GM12878 (cell line): ENCODE measurements around the gene CLCN2. TPM values are rescaled to one million over a fixed set of nuclear protein-coding genes. Genes with fewer than 3 reads are reported as not detected.

Experiments
- ATAC-seq: fragments of 200-7000 bp; cut with Tn5 transposase; 3 replicates; pipeline ENCODE4 v1.9.1; 2020; ENCODE audit warnings: mild to moderate bottlenecking, moderate library complexity
- BruUV-seq: library from RNA; stranded (reverse); fragments of 400-500 nt; replicated peaks from 2 replicates; lab custom pipeline; 2021; lab: Mats Ljungman, UMichigan
- CTCF ChIA-PET: fragments of 300-600 bp; sonication (Branson Sonifier 250); formaldehyde crosslinking; extraction: SDS; loops from one replicate; lab custom pipeline; 2021; ENCODE audit warnings: inconsistent platforms; lab: Yijun Ruan, JAX
- POLR2A ChIA-PET: fragments of 350-600 bp; formaldehyde crosslinking; extraction: SDS; loops from one replicate; lab custom pipeline; 2021; ENCODE audit warnings: inconsistent platforms; lab: Charles Lee
- RAD21 ChIA-PET: fragments of 300-600 bp; sonication (Branson Sonifier 250); formaldehyde crosslinking; loops from one replicate; lab custom pipeline; 2023; ENCODE audit warnings: antibody characterized with exemption; ENCODE audit not compliant: unreplicated experiment; lab: Charles Lee
- SMC1A ChIA-PET: fragments of 300-600 bp; sonication (Branson Sonifier 250); formaldehyde crosslinking; loops from one replicate; lab custom pipeline; 2023; ENCODE audit not compliant: unreplicated experiment, uncharacterized antibody; lab: Charles Lee
- DNase-seq: peaks from one replicate; pipeline ENCODE4 v3.0.0-alpha.2; 2011; ENCODE audit warnings: low read depth, low spot score
- FAIRE-seq: peaks from 3 replicates; lab custom pipeline; 2011; peaks lifted over from hg19 to GRCh38; lab: Jason Lieb, UNC
- H2AFZ ChIP-seq: 2 replicates; pipeline ENCODE4 v1.6.0; 2011; ENCODE audit warnings: low read depth, low read length, control low read depth; ENCODE audit not compliant: control insufficient read depth
- H3K27ac ChIP-seq: 2 replicates; pipeline ENCODE4 v1.5.1; 2011; ENCODE audit warnings: control low read depth; ENCODE audit not compliant: control insufficient read depth, insufficient read depth
- H3K27me3 ChIP-seq, 2 experiments: replicated peaks in 1 of 2; 2 replicates each; pipeline versions ENCODE4 v1.6.0 to v1.6.1; 2011; ENCODE audit warnings: low read length in 1 of 2; ENCODE audit not compliant: control insufficient read depth in 2 of 2, insufficient read depth in 2 of 2
- H3K36me3 ChIP-seq, 2 experiments: 2 replicates each; pipeline ENCODE4 v1.5.1; 2011; ENCODE audit warnings: low read length in 1 of 2; ENCODE audit not compliant: control insufficient read depth in 2 of 2, insufficient read depth in 2 of 2
- H3K4me1 ChIP-seq: 2 replicates; pipeline ENCODE4 v1.6.1; 2011; ENCODE audit warnings: mild to moderate bottlenecking, low read length, moderate library complexity, mixed read lengths; ENCODE audit not compliant: control insufficient read depth, insufficient read depth
- H3K4me2 ChIP-seq: 2 replicates; pipeline ENCODE4 v1.6.0; 2011; ENCODE audit warnings: control low read depth; ENCODE audit not compliant: control insufficient read depth, insufficient read depth
- H3K4me3 ChIP-seq: fragments of 200-600 bp; sonication (generic); 2 replicates; pipeline ENCODE4 v1.5.1; 2016
- H3K79me2 ChIP-seq: 2 replicates; pipeline ENCODE4 v1.6.0; 2011; ENCODE audit warnings: low read length; ENCODE audit not compliant: control insufficient read depth, insufficient read depth
- H3K9ac ChIP-seq: 2 replicates; pipeline ENCODE4 v1.8.0; 2011; ENCODE audit warnings: low read length, control low read depth, mixed read lengths; ENCODE audit not compliant: control insufficient read depth, insufficient read depth
- H3K9me3 ChIP-seq: replicated peaks from 3 replicates; pipeline ENCODE4 v1.5.1; 2011; ENCODE audit warnings: mild to moderate bottlenecking, low read length; ENCODE audit not compliant: control insufficient read depth, insufficient read depth
- H4K20me1 ChIP-seq: 2 replicates; pipeline ENCODE4 v1.6.0; 2011; ENCODE audit not compliant: control insufficient read depth, insufficient read depth
- BCLAF1 ChIP-seq: fragments of 450-650 bp; IDR thresholded peaks from 2 replicates; pipeline ENCODE4 v1.6.1; 2017; ENCODE audit warnings: antibody characterized with exemption, mild to moderate bottlenecking, moderate library complexity
- KLF5 ChIP-seq: fragments of 450-650 bp; IDR thresholded peaks from 2 replicates; pipeline ENCODE4 v1.6.1; 2014; ENCODE audit warnings: mild to moderate bottlenecking; ENCODE audit not compliant: partially characterized antibody
- STAT3 ChIP-seq: IDR thresholded peaks from 2 replicates; pipeline ENCODE4 v1.6.1; 2011; ENCODE audit warnings: low read depth, low read length, improper control_type of control experiment
- WGBS: methylation state at CpG from one replicate; pipeline ENCODE4 v1.1.6; 2016; ENCODE audit warnings: low lambda C conversion rate; ENCODE audit not compliant: insufficient replicate concordance, insufficient coverage; ENCODE audit errors: missing lambda C conversion rate; 5-methylcytosine and 5-hydroxymethylcytosine counted together
- in situ Hi-C: fragments of 300-500 bp; cut with MboI; formaldehyde crosslinking; loops from 9 replicates; pipeline ENCODE4 v1.14.3; 2018; ENCODE audit warnings: mixed read lengths
- intact Hi-C: fragments of 100-400 bp; cut with micrococcal nuclease; formaldehyde crosslinking; loops from one replicate; pipeline ENCODE4 v1.14.2; 2022; ENCODE audit not compliant: unreplicated experiment
- polyA plus RNA-seq, 11 experiments: library from polyadenylated mRNA; depleted of rRNA in 4 of 11; unstranded in 6 of 11; stranded (reverse) in 5 of 11; fragments of >200 nt; fragmentation: Nextera tagmentation in 4 of 11; fragmentation: Illumina TruSeq in 1 of 11; extraction: Ambion mirVana in 4 of 11; extraction: Trizol in 1 of 11; gene quantifications; 1 replicate in 1 of 11; 2 replicates in 10 of 11; pipeline versions ENCODE4 v1.2.1 to v1.2.3, GENCODE V29; 2011 to 2016; ENCODE audit warnings: inconsistent platforms in 2 of 11, missing spikeins in 2 of 11, low read depth in 1 of 11
- total RNA-seq, 4 experiments: library from RNA; depleted of rRNA in 3 of 4; stranded (reverse); fragments of >200 nt in 3 of 4; fragmentation: Illumina TruSeq in 1 of 4; extraction: Trizol in 1 of 4; gene quantifications; 2 replicates each; pipeline versions ENCODE4 v1.2.1 to v1.2.3, GENCODE V29; 2013 to 2021

CLCN2 gene
- total and polyA plus RNA-seq, 10 of the 15 experiments (the other 5 are each of a cell fraction or from before 2014, with no cell fraction given): 0.13 to 2.6 (median 0.85) TPM; not detected in 1

GRCh38 chr3:184354754-184355153, 6.7 kb downstream of the CLCN2 start:
- FAIRE-seq: no peak
- no peak for TF ChIP-seq KLF5
- no peak for TF ChIP-seq BCLAF1
- no peak for TF ChIP-seq STAT3
- H3K27me3 ChIP-seq: no peaks in the 10 kb centered on the region; a peak in 1 of 4 replicates
- H3K9ac ChIP-seq: no peak overlapping the region
- SMC1A ChIA-PET: interaction anchor here (0.6 to 1.2 kb wide), 3 partner anchors 17 to 158 kb away, joined by 3 read pairs; no protein-coding TSS in a partner anchor
- H3K79me2 ChIP-seq: no peaks in the 10 kb centered on the region
- no peak overlapping the region for H3K4me3 ChIP-seq
- BruUV-seq: no TSS peak
- H2AFZ ChIP-seq: no peak overlapping the region
- intact Hi-C loops (loop anchor here (1.0 kb wide), 1 partner anchor 159 kb away; no protein-coding TSS in a partner anchor), in situ Hi-C loops (no loop called here)
- H3K36me3 ChIP-seq: no peaks in the 10 kb centered on the region
- no peaks in the 10 kb centered on the region for H3K9me3 ChIP-seq
- ATAC-seq: peak; percentile 13
- CTCF ChIA-PET: interaction anchor here (0.6 to 3.7 kb wide), 8 partner anchors 16 to 166 kb away, joined by 3 to 16 read pairs (median 4); partner anchors contain the start of gene FAM131A
- no peaks in the 10 kb centered on the region for H4K20me1 ChIP-seq
- POLR2A ChIA-PET: interaction anchor here (1.2 kb wide), 1 partner anchor 13 kb away, joined by 3 read pairs; no protein-coding TSS in a partner anchor
- H3K4me2 ChIP-seq: no peak overlapping the region
- no peak for DNase-seq
- no peaks in the 10 kb centered on the region for H3K4me1 ChIP-seq
- H3K27ac ChIP-seq: no peak overlapping the region
- RAD21 ChIA-PET: interaction anchor here (2.6 kb wide), 1 partner anchor 17 kb away, joined by 11 read pairs; no protein-coding TSS in a partner anchor
- WGBS: 56% methylated on average over 8 of the region's 8 CpGs
